ENCODE results near the gene MAB21L2. TPM values are rescaled to one million over a fixed set of nuclear protein-coding genes. Genes with fewer than 3 reads are reported as not detected.

MAB21L2 gene
- total and polyA plus RNA-seq, 2 experiments from 2014 or later = 0.39 TPM; not detected in 1

- TF ChIP-seq, protein P1, sequence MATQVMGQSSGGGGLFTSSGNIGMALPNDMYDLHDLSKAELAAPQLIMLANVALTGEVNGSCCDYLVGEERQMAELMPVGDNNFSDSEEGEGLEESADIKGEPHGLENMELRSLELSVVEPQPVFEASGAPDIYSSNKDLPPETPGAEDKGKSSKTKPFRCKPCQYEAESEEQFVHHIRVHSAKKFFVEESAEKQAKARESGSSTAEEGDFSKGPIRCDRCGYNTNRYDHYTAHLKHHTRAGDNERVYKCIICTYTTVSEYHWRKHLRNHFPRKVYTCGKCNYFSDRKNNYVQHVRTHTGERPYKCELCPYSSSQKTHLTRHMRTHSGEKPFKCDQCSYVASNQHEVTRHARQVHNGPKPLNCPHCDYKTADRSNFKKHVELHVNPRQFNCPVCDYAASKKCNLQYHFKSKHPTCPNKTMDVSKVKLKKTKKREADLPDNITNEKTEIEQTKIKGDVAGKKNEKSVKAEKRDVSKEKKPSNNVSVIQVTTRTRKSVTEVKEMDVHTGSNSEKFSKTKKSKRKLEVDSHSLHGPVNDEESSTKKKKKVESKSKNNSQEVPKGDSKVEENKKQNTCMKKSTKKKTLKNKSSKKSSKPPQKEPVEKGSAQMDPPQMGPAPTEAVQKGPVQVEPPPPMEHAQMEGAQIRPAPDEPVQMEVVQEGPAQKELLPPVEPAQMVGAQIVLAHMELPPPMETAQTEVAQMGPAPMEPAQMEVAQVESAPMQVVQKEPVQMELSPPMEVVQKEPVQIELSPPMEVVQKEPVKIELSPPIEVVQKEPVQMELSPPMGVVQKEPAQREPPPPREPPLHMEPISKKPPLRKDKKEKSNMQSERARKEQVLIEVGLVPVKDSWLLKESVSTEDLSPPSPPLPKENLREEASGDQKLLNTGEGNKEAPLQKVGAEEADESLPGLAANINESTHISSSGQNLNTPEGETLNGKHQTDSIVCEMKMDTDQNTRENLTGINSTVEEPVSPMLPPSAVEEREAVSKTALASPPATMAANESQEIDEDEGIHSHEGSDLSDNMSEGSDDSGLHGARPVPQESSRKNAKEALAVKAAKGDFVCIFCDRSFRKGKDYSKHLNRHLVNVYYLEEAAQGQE (IDR thresholded peaks at IDR 0.05; ENCODE audit: unreplicated experiment) = no peak
- TF ChIP-seq STAT1 (IDR thresholded peaks at IDR 0.05; ENCODE audit: unreplicated experiment) (no peak), POLR2AphosphoS5 (IDR thresholded peaks at IDR 0.05; ENCODE audit: low read depth) (no peak)
- TF ChIP-seq, protein P2, sequence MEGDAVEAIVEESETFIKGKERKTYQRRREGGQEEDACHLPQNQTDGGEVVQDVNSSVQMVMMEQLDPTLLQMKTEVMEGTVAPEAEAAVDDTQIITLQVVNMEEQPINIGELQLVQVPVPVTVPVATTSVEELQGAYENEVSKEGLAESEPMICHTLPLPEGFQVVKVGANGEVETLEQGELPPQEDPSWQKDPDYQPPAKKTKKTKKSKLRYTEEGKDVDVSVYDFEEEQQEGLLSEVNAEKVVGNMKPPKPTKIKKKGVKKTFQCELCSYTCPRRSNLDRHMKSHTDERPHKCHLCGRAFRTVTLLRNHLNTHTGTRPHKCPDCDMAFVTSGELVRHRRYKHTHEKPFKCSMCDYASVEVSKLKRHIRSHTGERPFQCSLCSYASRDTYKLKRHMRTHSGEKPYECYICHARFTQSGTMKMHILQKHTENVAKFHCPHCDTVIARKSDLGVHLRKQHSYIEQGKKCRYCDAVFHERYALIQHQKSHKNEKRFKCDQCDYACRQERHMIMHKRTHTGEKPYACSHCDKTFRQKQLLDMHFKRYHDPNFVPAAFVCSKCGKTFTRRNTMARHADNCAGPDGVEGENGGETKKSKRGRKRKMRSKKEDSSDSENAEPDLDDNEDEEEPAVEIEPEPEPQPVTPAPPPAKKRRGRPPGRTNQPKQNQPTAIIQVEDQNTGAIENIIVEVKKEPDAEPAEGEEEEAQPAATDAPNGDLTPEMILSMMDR (conservative IDR thresholded peaks at IDR 0.05; ENCODE audit: low read depth in 2 of 2) = no peak
These were observed 11.1 kb upstream of the MAB21L2 start (continued) for GRCh38 chr4:150570862-150571261.

- Histone ChIP-seq H3K4me3 (no peak overlapping the region), H3K36me3 (ENCODE audit: insufficient read depth) (no peaks in the 10 kb centered on the region), H3K4me1 (ENCODE audit: insufficient read depth) (no peaks in the 10 kb centered on the region), H3F3A (replicated peaks; ENCODE audit: low read depth) (no peaks in the 10 kb centered on the region), H3K27me3 (ENCODE audit: insufficient read depth) (peaks cover 4% of the 10 kb centered on the region; the same call in 1 of the 2 replicates), H3K9me2 (ENCODE audit: insufficient read depth) (no peaks in the 10 kb centered on the region), H2AFZ (no peak overlapping the region), H4K20me1 (replicated peaks; ENCODE audit: insufficient read depth) (0 out of 2 replicates have a peak, but pooled peaks cover 2% of the 10 kb centered on the region), H3K79me2 (replicated peaks; ENCODE audit: insufficient read depth) (no peaks in the 10 kb centered on the region), H3K27ac (ENCODE audit: low read depth) (no peak overlapping the region), H3K4me2 (no peak overlapping the region)
- Mint-ChIP-seq H3K27ac (no peak overlapping the region), H3K4me3 (no peak overlapping the region), H3K9me3 (no peaks in the 10 kb centered on the region), H3K36me3 (ENCODE audit: low read depth) (no peaks in the 10 kb centered on the region), H3K4me1 (no peaks in the 10 kb centered on the region), H3K27me3 (ENCODE audit: insufficient read depth, low read depth, poor library complexity) (no peaks in the 10 kb centered on the region)
- ATAC-seq = no peak
- DNase-seq (ENCODE audit: low spot score) = no peak
- TF ChIP-seq, protein P1 (IDR thresholded peaks at IDR 0.05; ENCODE audit: unreplicated experiment) = no peak
- TF ChIP-seq EZH2 (IDR thresholded peaks at IDR 0.05; ENCODE audit: low read depth, unreplicated experiment) (no peak), ZNF462 (CRISPR knock-in tag; IDR thresholded peaks at IDR 0.05) (no peak), ZNF331 (CRISPR knock-in tag; IDR thresholded peaks at IDR 0.05; ENCODE audit: low read depth) (no peak), EZH2phosphoT487 (IDR thresholded peaks at IDR 0.05; ENCODE audit: unreplicated experiment) (no peak)
These were observed 9.0 kb upstream of the MAB21L2 start for GRCh38 chr4:150572704-150573504.
